DMS53 treated with DMSO at 0.1 percent for 48 hours (cell line): ENCODE data around the gene ACACA.

Experiments used
- DNase-seq: peaks from one replicate; lab custom pipeline; 2025; ENCODE audit not compliant: unreplicated experiment; lab: John Stamatoyannopoulos, UW

The ACACA gene

GRCh38 chr17:37109106-37109505 is 297.5 kb downstream of the ACACA start:
- DNase-seq = no peak

- no peak for DNase-seq
Measured at GRCh38 chr17:37107406-37108083, 299.1 kb downstream of the ACACA start.

- DNase-seq = no peak
Measured at GRCh38 chr17:37106049-37106448, 300.6 kb downstream of the ACACA start.

- no peak for DNase-seq
Measured at GRCh38 chr17:37103231-37103630, 303.4 kb downstream of the ACACA start.

- no peak for DNase-seq
Measured at GRCh38 chr17:37101306-37101705, 305.3 kb downstream of the ACACA start.

GRCh38 chr17:37100231-37100630 is 306.4 kb downstream of the ACACA start:
- no peak for DNase-seq

- no peak for DNase-seq
Measured at GRCh38 chr17:37098910-37099664, 307.5 kb downstream of the ACACA start.

- no peak for DNase-seq
Measured at GRCh38 chr17:37098152-37098551, 308.5 kb downstream of the ACACA start.

- DNase-seq = no peak
Measured at GRCh38 chr17:37097154-37097553, 309.5 kb downstream of the ACACA start.

- DNase-seq = no peak
Measured at GRCh38 chr17:37096071-37096470, 310.6 kb downstream of the ACACA start.

GRCh38 chr17:37094391-37094790 is 312.2 kb downstream of the ACACA start:
- no peak for DNase-seq

- DNase-seq = no peak
Measured at GRCh38 chr17:37092701-37093100, 313.9 kb downstream of the ACACA start.

- no peak for DNase-seq
Measured at GRCh38 chr17:37092071-37092470, 314.6 kb downstream of the ACACA start.

GRCh38 chr17:37090941-37091340 is 315.7 kb downstream of the ACACA start:
- DNase-seq = no peak

GRCh38 chr17:37089956-37090355 is 316.7 kb downstream of the ACACA start:
- no peak for DNase-seq

- DNase-seq = no peak
Measured at GRCh38 chr17:37088913-37089312, 317.7 kb downstream of the ACACA start.

GRCh38 chr17:37088459-37088858 is 318.2 kb downstream of the ACACA start:
- no peak for DNase-seq

GRCh38 chr17:37087683-37088082 is 319.0 kb downstream of the ACACA start:
- no peak for DNase-seq

- DNase-seq = no peak
Measured at GRCh38 chr17:37086948-37087347, 319.7 kb downstream of the ACACA start.

GRCh38 chr17:37086334-37086733 is 320.3 kb downstream of the ACACA start:
- DNase-seq = no peak

- DNase-seq = no peak
Measured at GRCh38 chr17:37084372-37084771, 322.3 kb downstream of the ACACA start.

GRCh38 chr17:37083456-37083855 is 323.2 kb downstream of the ACACA start:
- no peak for DNase-seq

GRCh38 chr17:37082985-37083384 is 323.7 kb downstream of the ACACA start:
- no peak for DNase-seq
